ENCODE measurements around the gene HUWE1.

Gene HUWE1

DNA sequence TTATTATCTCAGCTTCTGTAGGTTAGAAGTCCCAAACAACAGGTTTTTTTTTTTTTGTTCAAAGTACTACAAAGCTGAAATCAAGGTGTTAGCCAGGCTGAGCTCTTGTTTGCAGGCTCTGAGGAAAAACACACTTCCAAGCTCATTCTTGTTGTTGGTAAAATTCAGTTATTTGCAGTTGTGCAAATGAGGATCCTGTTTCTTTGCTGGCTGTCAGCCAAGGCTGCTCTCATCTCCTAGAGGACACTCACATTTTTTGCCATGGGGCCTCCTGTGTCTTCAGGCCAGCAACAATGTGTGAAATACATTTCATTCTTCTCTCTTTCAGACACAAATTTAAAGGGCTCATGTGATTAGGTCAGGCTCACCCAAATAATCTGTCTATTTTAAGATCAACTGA, 192.1 kb downstream of the HUWE1 start:
- no peak for DNase-seq

DNA sequence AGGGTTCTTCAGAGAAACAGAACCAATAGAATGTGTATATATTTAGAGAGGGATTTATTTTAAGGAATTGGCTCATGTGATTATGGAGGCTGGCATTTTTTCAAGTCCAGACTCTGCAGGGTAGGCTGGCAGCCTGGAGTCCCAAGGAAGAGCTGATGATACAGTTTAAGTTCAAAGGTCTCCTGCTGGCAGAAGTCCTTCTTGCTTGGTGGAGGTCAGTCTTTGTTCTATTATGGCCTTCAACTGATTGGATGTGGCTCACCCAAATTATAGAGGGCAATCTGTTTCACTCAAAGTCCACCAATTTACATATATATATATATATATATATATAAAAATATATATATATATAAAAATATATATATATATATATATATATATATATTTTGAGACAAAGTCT, 200.2 kb downstream of the HUWE1 start:
- no peak for DNase-seq

DNA sequence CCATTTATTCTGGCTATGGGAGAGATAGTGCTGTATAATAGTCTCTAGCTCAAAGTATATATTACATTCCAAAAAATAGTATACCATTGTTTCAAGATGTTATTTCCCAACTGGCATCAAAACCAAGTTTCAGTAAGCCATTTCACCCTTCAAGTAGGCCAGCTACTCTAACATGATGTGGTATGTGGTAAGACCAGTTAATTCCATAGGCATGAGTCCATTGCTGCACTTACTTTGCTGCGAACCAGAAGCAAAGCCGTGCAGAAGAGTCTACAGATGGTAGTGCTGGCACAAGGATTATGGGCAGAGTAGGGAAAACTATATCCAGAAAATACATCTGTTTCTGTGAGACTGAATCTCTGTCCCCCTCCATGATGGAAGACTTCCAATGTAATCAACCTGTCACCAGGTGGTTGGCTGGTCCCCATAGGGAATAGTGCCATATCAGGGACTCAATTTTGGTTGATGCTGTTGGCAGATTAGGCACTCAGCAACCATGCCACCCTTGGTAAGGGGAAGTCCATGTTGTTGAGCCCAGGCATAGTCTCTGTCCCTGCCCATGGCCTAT, 202.6 kb downstream of the HUWE1 start:
- DNase-seq: no peak

DNA sequence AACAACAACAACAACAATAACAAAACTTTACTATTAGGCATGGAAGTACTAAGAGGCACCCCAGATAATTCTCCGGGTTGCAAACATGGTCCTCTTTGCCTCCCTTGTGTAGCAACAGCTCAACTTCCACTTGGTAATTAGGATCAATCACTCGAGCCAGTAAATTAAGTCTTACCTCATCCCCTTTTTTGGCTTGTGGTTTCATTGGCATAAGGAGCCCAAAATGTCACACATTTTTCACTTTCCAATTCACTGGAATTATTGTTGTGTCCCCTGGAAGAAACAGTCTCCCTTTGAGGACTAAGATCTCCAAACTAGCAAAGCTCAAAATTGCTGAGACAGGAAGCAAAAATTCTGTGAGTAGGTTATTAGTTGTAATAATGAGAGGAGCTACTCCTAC, 203.1 kb downstream of the HUWE1 start:
- DNase-seq: no peak

All from activated CD4-positive, alpha-beta T cell treated with anti-CD3 and anti-CD28 coated beads, Interleukin-2, amount 50 U/mL, for 16 hours (primary cell).